Measurements from ENCODE around the gene NTMT1.
A peak's percentile ranks its signal among the peaks of the same experiment; 100 is the strongest.

The NTMT1 gene

GRCh38 chr9:129597355-129598088, 28.4 kb upstream of the NTMT1 start:
- DNase-seq (ENCODE audit: low spot score): no peak

GRCh38 chr9:129598089-129598596, 27.8 kb upstream of the NTMT1 start:
- no peak for DNase-seq (ENCODE audit: low spot score)

- DNase-seq (ENCODE audit: low spot score): no peak
Observed at GRCh38 chr9:129601082-129601674, 24.8 kb upstream of the NTMT1 start.

- DNase-seq (ENCODE audit: low spot score): no peak
Observed at GRCh38 chr9:129602598-129603415, 23.2 kb upstream of the NTMT1 start.

GRCh38 chr9:129604056-129604765, 21.8 kb upstream of the NTMT1 start:
- DNase-seq (ENCODE audit: low spot score): no peak

GRCh38 chr9:129604766-129605163, 21.2 kb upstream of the NTMT1 start:
- no peak for DNase-seq (ENCODE audit: low spot score)

- DNase-seq (ENCODE audit: low spot score): no peak
Observed at GRCh38 chr9:129606161-129607026, 19.6 kb upstream of the NTMT1 start.

GRCh38 chr9:129607027-129607387, 19.0 kb upstream of the NTMT1 start:
- DNase-seq (ENCODE audit: low spot score): no peak

- DNase-seq (ENCODE audit: low spot score): no peak
Observed at GRCh38 chr9:129608561-129609481, 17.1 kb upstream of the NTMT1 start.

- DNase-seq (ENCODE audit: low spot score): peak; percentile 85
Observed at GRCh38 chr9:129609486-129610212, 16.3 kb upstream of the NTMT1 start.

GRCh38 chr9:129610213-129610472, 15.8 kb upstream of the NTMT1 start:
- DNase-seq (ENCODE audit: low spot score): peak; percentile 21

GRCh38 chr9:129610473-129611306, 15.3 kb upstream of the NTMT1 start:
- DNase-seq (ENCODE audit: low spot score): peak; percentile 73

- DNase-seq (ENCODE audit: low spot score): no peak
Observed at GRCh38 chr9:129611307-129611800, 14.6 kb upstream of the NTMT1 start.

GRCh38 chr9:129612123-129612522, 13.8 kb upstream of the NTMT1 start:
- DNase-seq (ENCODE audit: low spot score): no peak

GRCh38 chr9:129612815-129613519, 13.0 kb upstream of the NTMT1 start:
- no peak for DNase-seq (ENCODE audit: low spot score)

- no peak for DNase-seq (ENCODE audit: low spot score)
Observed at GRCh38 chr9:129613520-129614175, 12.3 kb upstream of the NTMT1 start.

- DNase-seq (ENCODE audit: low spot score): no peak
Observed at GRCh38 chr9:129614932-129615331, 11.0 kb upstream of the NTMT1 start.

Data from CD4-positive, alpha-beta T cell treated with Interleukin-15 for 4 hours (primary cell).